Astrocyte of the hippocampus (primary cell): Measurements from ENCODE around the gene ZRANB3.
"Not testable (repeated sequence)": the region's sequence is repeated elsewhere in the genome, so short reads cannot be mapped to it uniquely, and the experiment has no call there.

ENCODE experiments used
- DNase-seq: peaks from one replicate; pipeline ENCODE4 v3.0.0; 2011; ENCODE audit warnings: low read depth, low spot score

ZRANB3 gene

DNA sequence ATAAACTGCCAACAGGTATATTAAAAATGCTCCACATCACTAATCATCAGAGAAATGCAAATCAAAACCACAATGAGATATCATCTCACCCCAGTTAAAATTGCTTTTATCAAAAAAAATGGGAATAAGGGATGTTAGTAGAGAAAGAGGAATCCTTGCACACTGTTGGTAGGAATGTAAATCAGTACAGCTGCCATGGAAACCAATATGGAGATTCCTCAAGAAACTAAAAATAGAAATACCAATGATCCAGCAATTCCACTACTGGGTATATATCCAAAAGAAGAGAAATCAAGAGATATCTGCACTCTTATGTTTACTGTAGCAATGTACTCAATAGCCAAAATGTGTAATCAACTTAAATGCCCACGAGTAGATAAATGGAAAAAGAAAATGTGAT lies 40.6 kb downstream of the ZRANB3 start:
- peak; percentile 20 for DNase-seq

DNA sequence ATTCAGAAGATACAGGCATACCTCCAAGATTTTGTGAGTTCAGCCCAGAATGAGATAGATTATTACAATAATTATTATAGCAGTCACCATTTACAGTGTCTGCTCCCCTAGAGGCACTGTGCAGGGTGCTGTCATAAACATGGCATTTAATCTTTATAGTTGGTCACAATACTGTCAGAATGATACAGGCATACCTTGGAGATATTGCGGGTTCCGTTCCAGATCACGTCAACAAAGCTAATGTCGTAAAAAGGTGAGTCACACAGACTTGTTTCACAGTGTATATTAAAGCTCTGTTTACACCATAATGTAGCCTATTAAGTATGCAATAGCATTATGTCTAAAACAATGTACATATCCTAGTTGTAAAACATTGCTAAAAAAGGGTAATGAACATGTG lies 45.6 kb downstream of the ZRANB3 start:
- DNase-seq, result no peak

DNA sequence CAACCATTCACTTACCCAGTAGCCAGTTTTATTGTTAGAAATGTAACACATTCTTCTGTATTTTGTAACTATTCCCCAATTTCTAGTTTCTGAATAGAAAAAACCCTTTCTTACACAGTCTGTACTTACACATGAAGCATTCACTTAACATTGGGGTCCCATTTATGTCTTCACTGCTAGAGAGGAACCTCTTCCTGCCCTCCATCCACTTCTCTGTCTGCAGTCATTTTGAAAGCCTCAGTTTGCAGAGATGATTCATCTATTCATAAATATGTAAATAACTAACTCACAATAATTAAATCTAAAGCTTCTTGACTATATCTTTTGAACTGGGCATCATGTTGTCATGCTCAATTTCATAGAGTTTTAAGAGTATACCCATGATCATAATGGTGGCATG lies 55.9 kb downstream of the ZRANB3 start:
- no peak for DNase-seq

- DNase-seq, result peak; percentile 25
Measured at GRCh38 chr2:135473567-135473966, 57.5 kb downstream of the ZRANB3 start.

- no peak for DNase-seq
Measured at GRCh38 chr2:135471106-135471505, 59.9 kb downstream of the ZRANB3 start.

- no peak for DNase-seq
Measured at GRCh38 chr2:135457279-135457678, 73.7 kb downstream of the ZRANB3 start.

- DNase-seq, result no peak
Measured at GRCh38 chr2:135456835-135457234, 74.2 kb downstream of the ZRANB3 start.

DNA sequence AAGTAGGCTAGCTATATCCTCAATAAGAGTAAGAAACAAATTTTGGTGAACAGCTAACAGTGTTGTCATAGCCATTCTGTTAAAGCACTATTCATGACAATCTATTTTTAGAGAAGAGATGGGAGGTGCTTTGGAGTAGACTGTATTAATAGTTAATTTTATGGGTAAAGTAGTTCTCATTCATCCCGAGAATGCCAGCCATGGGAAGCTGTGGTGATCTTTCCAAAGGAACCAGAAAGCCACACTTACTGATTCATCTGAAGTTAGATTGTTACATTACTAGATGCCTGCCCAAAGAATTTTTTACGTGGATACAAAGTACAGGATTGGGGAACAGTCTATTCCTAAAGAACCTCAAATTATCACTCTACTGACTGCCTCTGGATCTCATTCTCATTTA lies 74.6 kb downstream of the ZRANB3 start:
- peak; percentile 8 for DNase-seq

GRCh38 chr2:135454608-135455007 lies 76.4 kb downstream of the ZRANB3 start:
- DNase-seq, result no peak

DNA sequence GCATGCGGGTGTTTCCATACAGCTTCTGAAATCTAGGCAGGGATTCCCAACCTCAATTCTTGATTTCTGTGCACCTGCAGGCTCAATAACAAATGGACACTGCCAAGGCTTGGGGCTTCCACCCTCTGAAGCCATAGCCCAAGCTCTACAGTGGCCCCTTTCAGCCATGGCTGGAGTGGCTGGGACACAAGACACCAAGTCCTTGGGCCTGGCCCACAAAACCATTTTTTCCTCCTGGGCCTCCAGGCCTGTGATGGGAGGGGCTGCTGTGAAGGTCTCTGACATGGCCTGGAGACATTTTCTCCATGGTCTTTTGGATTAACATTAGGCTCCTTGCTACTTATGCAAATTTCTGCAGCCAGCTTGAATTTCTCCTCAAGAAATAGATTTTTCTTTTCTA lies 78.0 kb downstream of the ZRANB3 start:
- DNase-seq, result not testable (repeated sequence)

DNA sequence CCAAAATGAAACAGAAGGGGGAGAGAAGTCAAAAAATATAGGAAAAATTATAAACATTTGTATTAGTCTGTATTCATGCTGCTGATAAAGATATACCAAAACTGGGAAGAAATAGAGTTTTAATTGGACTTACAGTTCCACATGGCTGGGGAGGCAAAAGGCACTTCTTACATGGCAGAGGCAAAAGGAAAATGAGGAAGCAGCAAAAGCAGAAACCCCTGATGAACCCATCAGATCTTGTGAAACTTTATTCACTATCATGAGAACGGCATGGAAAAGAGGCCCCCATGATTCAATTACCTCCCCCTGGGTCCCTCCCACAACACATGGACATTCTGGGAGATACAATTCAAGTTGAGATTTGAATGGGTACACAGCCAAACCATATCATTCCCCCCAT lies 79.1 kb downstream of the ZRANB3 start:
- DNase-seq, result no peak

GRCh38 chr2:135443013-135443412 lies 88.0 kb downstream of the ZRANB3 start:
- DNase-seq, result not testable (repeated sequence)

DNA sequence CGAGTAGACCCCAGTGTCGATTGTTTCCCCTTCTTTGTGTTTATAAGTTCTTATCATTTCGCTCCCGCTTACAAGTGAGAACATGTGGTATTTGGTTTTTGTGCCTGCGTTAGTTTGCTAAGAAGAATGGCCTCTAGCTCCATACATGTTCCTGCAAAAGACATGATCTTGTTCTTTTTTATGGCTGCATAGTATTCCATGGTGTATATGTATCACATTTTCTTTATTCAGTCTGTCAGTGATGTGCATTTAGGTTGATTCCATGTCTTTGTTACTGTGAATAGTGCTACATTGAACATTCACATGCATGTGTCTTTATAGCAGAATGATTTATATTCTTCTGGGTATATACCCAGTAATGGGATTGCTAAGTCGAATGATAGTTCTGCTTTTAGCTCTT lies 95.9 kb downstream of the ZRANB3 start:
- DNase-seq, result not testable (repeated sequence)

GRCh38 chr2:135424849-135425248 lies 106.2 kb downstream of the ZRANB3 start:
- no peak for DNase-seq

DNA sequence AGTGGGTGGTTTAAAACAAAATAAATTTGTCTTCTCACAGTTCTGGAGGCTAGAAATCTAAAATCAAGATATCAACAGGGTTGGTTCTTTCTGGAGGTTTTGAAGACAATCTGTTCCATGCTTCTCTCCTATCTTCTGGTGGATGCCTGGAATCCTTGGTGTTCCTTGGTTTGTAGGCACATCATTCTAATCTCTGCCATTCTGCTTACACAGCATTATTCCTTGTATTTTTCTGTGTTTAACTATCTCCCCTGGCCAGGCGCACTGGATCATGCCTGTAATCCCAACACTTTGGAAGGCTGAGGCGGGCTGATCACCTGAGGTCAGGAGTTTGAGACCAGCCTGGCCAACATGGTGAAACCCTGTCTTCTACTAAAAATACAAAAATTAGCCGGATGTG lies 108.1 kb downstream of the ZRANB3 start:
- no peak for DNase-seq

DNA sequence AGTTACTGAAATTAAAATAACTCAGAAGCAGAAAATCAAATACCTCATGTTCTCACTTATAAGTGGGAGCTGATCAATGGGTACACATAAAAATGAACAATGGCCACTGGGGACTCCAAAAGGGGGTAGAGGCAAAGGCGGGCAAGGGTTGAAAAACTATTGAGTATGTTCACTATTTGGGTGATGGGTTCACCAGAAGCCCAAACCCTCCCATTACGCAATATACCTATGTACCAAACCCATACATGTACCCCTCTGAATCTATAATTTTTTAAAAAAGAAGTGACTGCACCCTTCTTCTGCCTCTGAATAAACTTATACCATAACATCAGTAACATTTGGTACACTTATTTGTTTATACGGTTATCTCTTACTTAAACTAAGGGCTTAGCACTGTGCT lies 119.4 kb downstream of the ZRANB3 start:
- DNase-seq, result no peak

DNA sequence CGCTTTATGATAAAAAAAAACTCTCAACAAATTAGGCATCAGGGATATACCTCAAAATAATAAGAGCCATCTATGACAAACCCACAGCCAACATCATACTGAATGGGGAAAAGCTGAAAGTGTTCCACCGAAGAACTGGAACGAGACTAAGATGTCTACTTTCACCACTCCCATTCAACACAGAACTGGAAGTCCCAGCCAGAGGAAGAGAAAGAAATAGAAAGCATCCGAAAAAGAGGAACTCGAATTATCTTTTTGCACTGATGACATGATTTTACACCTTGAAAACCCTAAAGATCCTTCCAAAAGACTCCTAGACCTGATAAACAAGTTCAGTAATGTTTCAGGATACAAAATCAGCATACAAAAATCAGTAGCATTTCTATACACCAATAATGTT lies 121.6 kb downstream of the ZRANB3 start:
- no peak for DNase-seq

- not testable (repeated sequence) for DNase-seq
Measured at GRCh38 chr2:135396259-135396658, 134.8 kb downstream of the ZRANB3 start.

DNA sequence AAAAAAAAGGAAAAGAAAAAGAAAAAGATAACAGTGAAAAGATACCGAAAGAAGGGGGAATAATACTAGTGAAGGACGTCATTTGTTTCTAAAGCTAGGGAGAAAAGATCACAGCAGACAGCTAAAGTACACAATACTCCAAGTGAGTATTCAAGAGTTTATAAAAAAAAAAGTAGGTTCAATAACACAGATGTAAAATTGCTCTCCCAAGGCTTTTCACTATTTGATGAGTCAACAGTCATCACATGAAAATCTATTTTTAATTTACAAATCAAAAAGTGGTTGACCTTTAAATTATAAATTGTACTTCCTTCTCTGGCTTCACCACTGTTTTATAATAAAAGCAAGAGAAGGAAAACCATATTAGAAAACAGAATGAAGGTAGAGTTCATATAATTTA lies 144.0 kb downstream of the ZRANB3 start:
- no peak for DNase-seq

GRCh38 chr2:135378591-135378990 lies 152.4 kb downstream of the ZRANB3 start:
- no peak for DNase-seq

GRCh38 chr2:135373702-135374101 lies 157.3 kb downstream of the ZRANB3 start:
- no peak for DNase-seq

DNA sequence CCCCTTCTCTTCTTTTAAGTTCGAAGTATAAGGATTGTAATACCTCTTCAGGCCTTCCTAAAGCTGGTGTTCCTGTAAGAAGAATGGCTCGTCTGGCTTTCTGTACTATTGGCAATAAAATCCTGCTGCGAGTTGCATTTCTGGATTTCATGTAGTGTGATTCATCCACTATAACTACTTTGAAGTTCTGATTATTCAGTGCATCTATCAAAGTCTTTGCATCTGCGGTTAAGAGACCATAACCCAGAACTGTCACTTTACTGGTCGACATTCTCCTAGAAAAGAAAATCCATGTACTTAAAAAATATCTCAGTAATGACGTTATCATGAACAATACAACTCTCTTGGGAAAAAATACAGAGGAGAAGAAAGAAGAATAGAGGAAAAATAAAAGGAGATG lies 181.1 kb downstream of the ZRANB3 start:
- DNase-seq, result no peak

DNA sequence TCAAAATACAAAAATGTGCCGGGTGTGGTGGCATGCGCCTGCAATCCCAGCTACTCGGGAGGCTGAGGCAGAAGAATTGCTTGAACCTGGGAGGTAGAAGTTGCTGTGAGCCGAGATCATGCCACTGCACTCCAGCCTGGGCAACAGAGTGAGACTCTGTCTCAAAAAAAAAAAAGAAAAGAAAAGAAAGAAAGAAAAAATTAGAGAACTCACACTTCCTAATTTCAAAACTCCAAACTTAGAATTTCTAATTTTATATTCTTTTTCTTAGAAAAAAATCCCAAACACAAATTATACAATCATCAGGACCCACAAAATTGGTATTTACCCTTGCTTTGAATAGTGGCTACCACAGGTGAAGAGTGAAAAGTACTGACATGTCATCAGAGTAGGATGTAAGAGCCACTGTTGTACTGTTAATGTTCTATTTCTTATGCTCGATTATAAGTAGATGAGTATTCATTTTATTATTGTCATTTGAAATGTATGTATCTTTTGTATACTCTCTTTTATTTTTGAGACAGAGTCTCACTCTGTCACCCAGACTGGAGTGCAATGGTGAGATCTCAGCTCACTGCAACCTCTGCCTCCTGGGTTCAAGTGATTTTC lies 182.8 kb downstream of the ZRANB3 start:
- DNase-seq, result not testable (repeated sequence)

GRCh38 chr2:135337071-135337470 lies 193.9 kb downstream of the ZRANB3 start:
- peak; percentile 7 for DNase-seq
